Ectodermal cell (in vitro differentiated cells): ENCODE measurements around the gene NELFB.
"Not testable (repeated sequence)": the region's sequence is repeated elsewhere in the genome, so short reads cannot be mapped to it uniquely, and the experiment has no call there.

Experiments
- H3K27ac ChIP-seq: 2 replicates; pipeline ENCODE4 v1.7.0; 2013; ENCODE audit warnings: mild to moderate bottlenecking, low read depth, low read length; ENCODE audit not compliant: insufficient read depth, poor library complexity, severe bottlenecking
- H3K27me3 ChIP-seq: 2 replicates; pipeline ENCODE4 v1.7.0; 2013; ENCODE audit warnings: mild to moderate bottlenecking, low read length; ENCODE audit not compliant: insufficient read depth, control insufficient read depth, poor library complexity, severe bottlenecking
- H3K36me3 ChIP-seq: one replicate; pipeline ENCODE4 v1.7.0; 2013; ENCODE audit warnings: low read length; ENCODE audit not compliant: control insufficient read depth, insufficient read depth
- H3K4me1 ChIP-seq: one replicate; pipeline ENCODE4 v1.7.0; 2013; ENCODE audit warnings: low read length; ENCODE audit not compliant: control insufficient read depth, insufficient read depth
- H3K4me3 ChIP-seq: 2 replicates; pipeline ENCODE4 v1.7.0; 2013; ENCODE audit warnings: low read depth, low read length, control low read depth; ENCODE audit not compliant: insufficient read depth
- H3K9me3 ChIP-seq: 2 replicates; pipeline ENCODE4 v1.7.0; 2013; ENCODE audit warnings: mild to moderate bottlenecking, low read length, moderate library complexity; ENCODE audit not compliant: control insufficient read depth
- WGBS, 2 experiments: methylation state at CpG; one replicate each; pipeline ENCODE4 v1.1.7; 2013; ENCODE audit warnings: missing lambda C conversion rate in 2 of 2; 5-methylcytosine and 5-hydroxymethylcytosine counted together

The NELFB gene

GRCh38 chr9:137235424-137236237 is 19.5 kb upstream of the NELFB start:
- H3K36me3 ChIP-seq, result no peaks in the 10 kb centered on the region
- no peak overlapping the region for H3K27ac ChIP-seq
- no peaks in the 10 kb centered on the region for H3K27me3 ChIP-seq
- no peak overlapping the region for H3K4me3 ChIP-seq
- H3K4me1 ChIP-seq, result peaks cover 29% of the 10 kb centered on the region
- 84 to 85% methylated on average over 35 of the region's 35 CpGs for WGBS, 2 experiments
- no peaks in the 10 kb centered on the region for H3K9me3 ChIP-seq

DNA sequence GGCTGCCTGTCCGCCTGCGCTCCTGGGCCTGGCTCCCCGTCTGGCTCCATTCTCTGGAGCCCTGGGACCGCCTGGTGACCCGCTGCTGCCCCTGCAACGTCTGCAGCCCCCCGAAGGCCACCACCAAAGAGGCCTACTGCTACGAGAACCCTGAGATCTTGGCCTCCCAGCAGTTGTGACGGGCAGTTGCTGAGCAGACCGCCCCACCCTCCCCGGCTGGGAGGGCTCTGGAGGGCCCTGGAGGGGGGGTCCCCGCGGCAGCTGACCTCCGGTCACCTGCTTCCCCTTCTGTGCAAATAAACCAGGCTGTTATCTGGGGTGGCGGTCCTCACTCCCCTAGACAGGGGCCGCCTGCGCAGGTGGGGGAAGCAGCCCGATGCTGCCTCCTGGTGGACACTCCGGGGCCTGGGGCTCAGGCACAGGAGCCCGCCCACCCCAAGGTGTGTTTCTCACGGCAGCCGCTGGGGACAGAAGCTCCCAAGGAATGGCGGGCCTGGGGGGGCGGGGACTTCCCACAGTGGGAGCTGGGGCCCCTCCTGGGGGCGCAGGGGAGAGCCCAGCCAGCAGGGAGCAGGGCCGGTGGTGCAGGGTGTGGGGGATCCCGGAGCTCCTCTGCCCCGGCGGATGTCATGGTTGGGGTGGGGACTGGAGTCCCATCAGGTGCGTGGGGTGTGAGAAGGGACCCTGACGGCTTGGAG is 18.7 kb upstream of the NELFB start:
- Histone ChIP-seq H3K27ac (no peak overlapping the region), H3K27me3 (no peaks in the 10 kb centered on the region), H3K4me1 (peaks cover 29% of the 10 kb centered on the region), H3K36me3 (no peaks in the 10 kb centered on the region), H3K9me3 (no peaks in the 10 kb centered on the region), H3K4me3 (peak overlapping the region; percentile 6)
- 30 to 33% methylated on average over 31 of the region's 31 CpGs for WGBS, 2 experiments

- H3K36me3 ChIP-seq, result no peaks in the 10 kb centered on the region
- no peaks in the 10 kb centered on the region for H3K9me3 ChIP-seq
- 64 to 65% methylated on average over 11 of the region's 11 CpGs for WGBS, 2 experiments
- peaks cover 30% of the 10 kb centered on the region for H3K4me1 ChIP-seq
- no peak overlapping the region for H3K27ac ChIP-seq
- no peaks in the 10 kb centered on the region for H3K27me3 ChIP-seq
- peak overlapping the region; percentile 6 for H3K4me3 ChIP-seq
Observed at GRCh38 chr9:137236936-137237421, 18.1 kb upstream of the NELFB start.

- no peak overlapping the region for H3K27ac ChIP-seq
- no peaks in the 10 kb centered on the region for H3K9me3 ChIP-seq
- 76% methylated on average over 13 of the region's 13 CpGs for WGBS, 2 experiments
- H3K4me1 ChIP-seq, result peaks cover 38% of the 10 kb centered on the region
- H3K27me3 ChIP-seq, result no peaks in the 10 kb centered on the region
- peak overlapping the region; percentile 1 for H3K4me3 ChIP-seq
- H3K36me3 ChIP-seq, result peaks cover 4% of the 10 kb centered on the region
Observed at GRCh38 chr9:137237759-137238726, 17.1 kb upstream of the NELFB start.

GRCh38 chr9:137239541-137240200 is 15.5 kb upstream of the NELFB start:
- Histone ChIP-seq H3K4me1 (peaks cover 50% of the 10 kb centered on the region), H3K27ac (peak overlapping the region; percentile 91), H3K4me3 (peak overlapping the region; percentile 81)
- 64 to 65% methylated on average over 27 of the region's 27 CpGs for WGBS, 2 experiments
- H3K9me3 ChIP-seq, H3K36me3 ChIP-seq, H3K27me3 ChIP-seq: not testable (repeated sequence)

- Histone ChIP-seq H3K36me3 (peaks cover 7% of the 10 kb centered on the region), H3K27me3 (no peaks in the 10 kb centered on the region), H3K27ac (peak overlapping the region; percentile 91), H3K4me1 (peaks cover 50% of the 10 kb centered on the region), H3K4me3 (peak overlapping the region; percentile 81), H3K9me3 (no peaks in the 10 kb centered on the region)
- 0% methylated on average over 58 of the region's 58 CpGs for WGBS, 2 experiments
Observed at GRCh38 chr9:137240318-137240840, 14.7 kb upstream of the NELFB start.

GRCh38 chr9:137240841-137241489 is 14.2 kb upstream of the NELFB start, which contains the start of gene TUBB4B:
TUBB4B (plus strand) TSS chr9:137241287; CDS start chr9:137241361, 74 bp downstream.
- WGBS, 2 experiments, result 0 to 1% methylated on average over 67 of the region's 67 CpGs

GRCh38 chr9:137241490-137242268 is 13.4 kb upstream of the NELFB start:
- Histone ChIP-seq H3K9me3 (no peaks in the 10 kb centered on the region), H3K36me3 (peaks cover 7% of the 10 kb centered on the region), H3K4me3 (peak overlapping the region; percentile 80), H3K4me1 (peaks cover 45% of the 10 kb centered on the region), H3K27me3 (no peaks in the 10 kb centered on the region), H3K27ac (no peak overlapping the region)
- WGBS, 2 experiments, result 2 to 3% methylated on average over 83 of the region's 83 CpGs

More at GRCh38 chr9:137240841-137241489, 14.2 kb upstream of the NELFB start, which contains the start of gene TUBB4B:
- peak within 1 kb of the TSS; percentile 91 for H3K27ac ChIP-seq
- H3K4me3 ChIP-seq, result peak within 1 kb of the TSS; percentile 81
- H3K9me3 ChIP-seq, result no peaks in the 10 kb centered on the region
- H3K36me3 ChIP-seq, result peaks cover 7% of the 10 kb centered on the region
- H3K4me1 ChIP-seq, result peaks cover 50% of the 10 kb centered on the region
- H3K27me3 ChIP-seq, result no peaks in the 10 kb centered on the region
